Heart left ventricle (tissue), 13 donors: ENCODE data around the gene TRIM46.

Experiments used
- CTCF ChIP-seq, 12 donors: fragments of 200-600 bp; sonication (generic) in 4 of 12; IDR thresholded peaks; one replicate each; pipeline versions ENCODE4 v1.5.0 to v1.8.0; 2018 to 2022; ENCODE audit warnings: antibody characterized with exemption in 12 of 12, mild to moderate bottlenecking in 5 of 12
- POLR2A ChIP-seq, 2 donors: fragments of 450-650 bp; IDR thresholded peaks; one replicate each; pipeline ENCODE4 v1.6.1; 2017; ENCODE audit warnings: antibody characterized with exemption in 2 of 2, mild to moderate bottlenecking in 2 of 2, moderate library complexity in 2 of 2
- donor health status: ischemic (EF 13 %, LVEDD 7.1; RV severe dilation, severe dysfunction).
- donor health status: DM: no; HTN: yes; CAD: no.
- donor health status: DM: no; HTN: no; CAD: no.
- donor health status: ischemic (EF 25% LVEDD 6.9; RV normal size, moderate dysfunction).
- donor health status: ischemic (EF 25% LVEDD 5.7; RV mildly dilated, moderate dysfunction).
- donor health status: ischemic (EF 35%, LVEDD 5.7; RV mildly dilated, moderate dysfunction).
- donor health status: nonischemic (EF 11% LVEDD 7.7; RV severe dilation, severe dysfunction).
- donor health status: DM: yes; HTN: yes; CAD: no.
- donor health status: PGD.
- donor health status: ischemic (EF 29% LVEDD 5.4; RV normal size, mild dysfunction).
- donor health status: nonischemic (EF 23%, LVEDD 6.1; RV moderate dilation, normal function).

DNA sequence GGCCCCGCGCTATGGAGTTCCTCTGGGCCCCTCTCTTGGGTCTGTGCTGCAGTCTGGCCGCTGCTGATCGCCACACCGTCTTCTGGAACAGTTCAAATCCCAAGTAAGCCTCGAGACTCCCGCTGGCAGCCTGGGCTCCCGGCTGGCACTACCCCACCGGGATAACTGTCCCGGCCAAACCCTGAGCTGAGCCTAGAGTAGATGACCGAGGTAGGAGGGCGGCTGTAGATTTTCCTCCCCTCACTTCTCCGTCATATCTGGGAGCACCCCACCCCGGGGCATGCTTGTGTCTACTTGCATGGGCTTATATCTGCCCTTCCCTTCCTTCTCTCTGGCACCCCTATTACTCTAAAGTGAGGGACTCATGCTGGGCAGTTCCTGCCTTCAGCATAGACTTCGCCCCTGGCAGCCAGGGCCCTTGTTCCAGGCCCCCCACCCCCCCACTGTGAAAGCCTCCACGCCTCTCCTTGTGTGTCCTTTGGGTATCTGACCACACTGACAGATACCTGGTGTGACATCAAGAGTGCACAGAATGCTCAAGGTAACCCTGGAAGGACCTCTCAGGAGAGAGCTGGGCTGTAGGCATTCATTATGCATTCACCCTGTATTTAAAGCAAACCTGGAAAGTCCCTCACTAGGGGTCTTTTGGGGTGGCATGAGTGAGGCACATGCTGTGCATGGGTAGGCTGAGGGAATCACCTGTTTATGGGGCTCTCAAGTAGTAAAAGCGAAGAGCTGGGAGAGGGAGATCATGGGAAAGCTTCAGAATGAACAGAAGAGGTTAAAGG is 45.5 kb upstream of the TRIM46 start:
- TF ChIP-seq CTCF (IDR thresholded peaks at IDR 0.05) (no peak), POLR2A (IDR thresholded peaks at IDR 0.05) (no peak)
